H1 (cell line): ENCODE measurements around the gene PHGDH. TPM values are rescaled to one million over a fixed set of nuclear protein-coding genes. Genes with fewer than 3 reads are reported as not detected.
A peak's percentile ranks its signal among the peaks of the same experiment; 100 is the strongest.

Source experiments
- CTCF ChIA-PET: fragments of 300-600 bp; sonication (Branson Sonifier 250); formaldehyde crosslinking; loops from one replicate; lab custom pipeline; 2021; ENCODE audit not compliant: partially characterized antibody; lab: Charles Lee
- POLR2A ChIA-PET: fragments of 300-600 bp; sonication (Branson Sonifier 250); formaldehyde crosslinking; loops from one replicate; lab custom pipeline; 2021; ENCODE audit warnings: inconsistent platforms; ENCODE audit not compliant: partially characterized antibody; lab: Charles Lee
- DNase-seq, 2 experiments: peaks; one replicate each; pipeline versions ENCODE4 v3.0.0 to v3.0.0-alpha.2; 2010 to 2022; ENCODE audit warnings: low spot score in 2 of 2, low read depth in 1 of 2, mixed read lengths in 1 of 2
- FAIRE-seq: peaks from 2 replicates; lab custom pipeline; 2011; peaks lifted over from hg19 to GRCh38; lab: Jason Lieb, UNC
- H2AFZ ChIP-seq: 2 replicates; pipeline ENCODE4 v1.8.1; 2012; ENCODE audit warnings: low read length, inconsistent platforms
- H2AK5ac ChIP-seq: 2 replicates; pipeline ENCODE4 v1.6.1; 2013; ENCODE audit warnings: low read depth, low read length
- H2BK120ac ChIP-seq: replicated peaks from 2 replicates; pipeline ENCODE3; 2013; ENCODE audit warnings: low read depth, low read length, inconsistent platforms
- H2BK12ac ChIP-seq: 2 replicates; pipeline ENCODE4 v1.6.1; 2013; ENCODE audit warnings: low read depth, low read length
- H2BK15ac ChIP-seq: 2 replicates; pipeline ENCODE4 v1.6.1; 2013; ENCODE audit warnings: low read length
- H2BK20ac ChIP-seq: 2 replicates; pipeline ENCODE4 v1.6.1; 2013; ENCODE audit warnings: low read length
- H2BK5ac ChIP-seq: 2 replicates; pipeline ENCODE4 v1.6.1; 2013; ENCODE audit warnings: low read depth, low read length
- H3K14ac ChIP-seq: 2 replicates; pipeline ENCODE4 v1.6.1; 2013; ENCODE audit warnings: inconsistent platforms; ENCODE audit not compliant: insufficient read length
- H3K18ac ChIP-seq: 2 replicates; pipeline ENCODE4 v1.6.1; 2013; ENCODE audit warnings: low read length; ENCODE audit errors: extremely low read depth
- H3K23ac ChIP-seq: 2 replicates; pipeline ENCODE4 v1.6.1; 2013; ENCODE audit warnings: inconsistent platforms; ENCODE audit not compliant: insufficient read length
- H3K23me2 ChIP-seq: 2 replicates; pipeline ENCODE4 v1.6.1; 2013; ENCODE audit warnings: low read depth, low read length
- H3K27ac ChIP-seq: 2 replicates; pipeline ENCODE4 v1.6.1; 2011; ENCODE audit warnings: low read depth, low read length, inconsistent platforms
- H3K27me3 ChIP-seq, 4 experiments: replicated peaks in 1 of 4; 1 replicate in 1 of 4; 2 replicates in 3 of 4; pipeline versions ENCODE4 v1.6.1 to v1.8.1; 2011 to 2013; ENCODE audit warnings: low read length in 3 of 4, mild to moderate bottlenecking in 3 of 4, inconsistent platforms in 2 of 4, mixed read lengths in 2 of 4, moderate library complexity in 1 of 4; ENCODE audit not compliant: control insufficient read depth in 3 of 4, insufficient read depth in 3 of 4; ENCODE audit errors: extremely low read depth in 1 of 4
- H3K36me3 ChIP-seq, 4 experiments: 2 replicates each; pipeline versions ENCODE4 v1.6.1 to v1.8.1; 2011 to 2013; ENCODE audit warnings: mild to moderate bottlenecking in 4 of 4, low read length in 3 of 4, moderate library complexity in 2 of 4, control low read depth in 1 of 4, inconsistent platforms in 1 of 4; ENCODE audit not compliant: insufficient read depth in 4 of 4, control insufficient read depth in 2 of 4
- H3K4ac ChIP-seq: replicated peaks from 2 replicates; pipeline ENCODE3; 2013; ENCODE audit warnings: low read length, low read depth, mixed read lengths, inconsistent platforms; ENCODE audit not compliant: insufficient read length
- H3K4me1 ChIP-seq, 4 experiments: replicated peaks in 1 of 4; 1 replicate in 1 of 4; 2 replicates in 3 of 4; pipeline versions ENCODE4 v1.6.1 to v1.8.1; 2011 to 2013; ENCODE audit warnings: low read length in 3 of 4, inconsistent platforms in 2 of 4, mixed read lengths in 1 of 4; ENCODE audit not compliant: insufficient read depth in 4 of 4, control insufficient read depth in 3 of 4
- H3K4me2 ChIP-seq, 2 experiments: 2 replicates each; pipeline versions ENCODE4 v1.6.1 to v1.8.1; 2011 to 2013; ENCODE audit warnings: low read depth in 2 of 2, low read length in 2 of 2, control low read depth in 1 of 2, inconsistent platforms in 1 of 2, mild to moderate bottlenecking in 1 of 2; ENCODE audit not compliant: insufficient read depth in 1 of 2
- H3K4me3 ChIP-seq, 4 experiments: fragments of 200-600, 300-600 bp in 1 of 4; sonication (generic), shearing (Covaris generic), sonication (Bioruptor Twin) in 1 of 4; 2 replicates each; pipeline versions ENCODE4 v1.5.1 to v1.8.1; 2011 to 2016; ENCODE audit warnings: low read length in 4 of 4, low read depth in 3 of 4, control low read depth in 2 of 4, inconsistent platforms in 2 of 4, mild to moderate bottlenecking in 2 of 4, mixed read lengths in 1 of 4, moderate library complexity in 1 of 4; ENCODE audit not compliant: insufficient read depth in 2 of 4; ENCODE audit errors: extremely low read depth in 1 of 4
- H3K56ac ChIP-seq: replicated peaks from 2 replicates; pipeline ENCODE3; 2013; ENCODE audit warnings: low read depth, mild to moderate bottlenecking, mixed read lengths, low read length, inconsistent platforms; ENCODE audit not compliant: insufficient read length
- H3K79me1 ChIP-seq: 2 replicates; pipeline ENCODE4 v1.6.1; 2013; ENCODE audit warnings: low read depth, low read length, control low read depth
- H3K79me2 ChIP-seq, 2 experiments: 2 replicates each; pipeline versions ENCODE4 v1.6.1 to v1.8.1; 2012 to 2013; ENCODE audit warnings: low read length in 2 of 2, mild to moderate bottlenecking in 2 of 2, inconsistent platforms in 1 of 2; ENCODE audit not compliant: insufficient read depth in 2 of 2, control insufficient read depth in 1 of 2
- H3K9ac ChIP-seq, 4 experiments: replicated peaks in 1 of 4; 1 replicate in 1 of 4; 2 replicates in 3 of 4; pipeline versions ENCODE4 v1.6.1 to v1.8.1; 2011 to 2013; ENCODE audit warnings: low read depth in 3 of 4, low read length in 3 of 4, control low read depth in 2 of 4, mild to moderate bottlenecking in 2 of 4, moderate library complexity in 2 of 4, inconsistent platforms in 1 of 4; ENCODE audit errors: extremely low read depth in 1 of 4
- H3K9me3 ChIP-seq, 2 experiments: 2 replicates each; pipeline versions ENCODE4 v1.6.1 to v1.8.1; 2012 to 2013; ENCODE audit warnings: mild to moderate bottlenecking in 2 of 2, moderate library complexity in 2 of 2, control low read depth in 1 of 2, inconsistent platforms in 1 of 2, low read depth in 1 of 2, low read length in 1 of 2, mixed read lengths in 1 of 2; ENCODE audit not compliant: insufficient read depth in 2 of 2
- H4K20me1 ChIP-seq, 2 experiments: replicated peaks in 1 of 2; 2 replicates each; pipeline versions ENCODE3 to v1.8.1; 2011 to 2013; ENCODE audit warnings: inconsistent platforms in 2 of 2, low read length in 2 of 2, mild to moderate bottlenecking in 1 of 2; ENCODE audit not compliant: insufficient read depth in 2 of 2, control insufficient read depth in 1 of 2
- H4K5ac ChIP-seq: 2 replicates; pipeline ENCODE4 v1.6.1; 2013; ENCODE audit warnings: low read length, low read depth, mixed read lengths, inconsistent platforms; ENCODE audit not compliant: insufficient read length
- H4K8ac ChIP-seq: 2 replicates; pipeline ENCODE4 v1.8.0; 2013; ENCODE audit warnings: mild to moderate bottlenecking, moderate library complexity, low read length, inconsistent platforms; ENCODE audit not compliant: insufficient read depth; ENCODE audit errors: extremely low read depth
- H4K91ac ChIP-seq: replicated peaks from 2 replicates; pipeline ENCODE3; 2013; ENCODE audit warnings: low read length, mixed read lengths, inconsistent platforms; ENCODE audit not compliant: insufficient read length
- CBX5 ChIP-seq: fragments of 300-800, 300-1000 bp; sonication (generic); IDR thresholded peaks from 2 replicates; pipeline ENCODE4 v1.7.1; 2016; ENCODE audit warnings: antibody characterized with exemption, low read length, low read depth
- MAFK ChIP-seq: IDR thresholded peaks from 2 replicates; pipeline ENCODE4 v1.6.1; 2012; ENCODE audit warnings: low read depth, mild to moderate bottlenecking, improper control_type of control experiment, low read length
- PHF8 ChIP-seq: fragments of 200-600 bp; sonication (generic); conservative IDR thresholded peaks from 2 replicates; pipeline ENCODE4 v1.7.1; 2012; ENCODE audit warnings: low read depth, mild to moderate bottlenecking, inconsistent platforms, low read length, moderate library complexity
- SRF ChIP-seq: IDR thresholded peaks from 2 replicates; pipeline ENCODE4 v1.6.1; 2011; ENCODE audit warnings: mild to moderate bottlenecking, low read depth, low read length, moderate library complexity
- WGBS, 2 experiments: shearing (Covaris generic) in 1 of 2; methylation state at CpG; one replicate each; pipeline versions ENCODE4 v1.1.6 to v1.1.7; 2013 to 2015; ENCODE audit warnings: low lambda C conversion rate in 2 of 2, mixed read lengths in 2 of 2, inconsistent platforms in 1 of 2, low coverage in 1 of 2, missing lambda C conversion rate in 1 of 2; ENCODE audit not compliant: insufficient replicate concordance in 2 of 2, insufficient coverage in 1 of 2, insufficient read length in 1 of 2; ENCODE audit errors: extremely low coverage in 1 of 2, missing lambda C conversion rate in 1 of 2; 5-methylcytosine and 5-hydroxymethylcytosine counted together
- polyA plus RNA-seq, 7 experiments: library from polyadenylated mRNA; depleted of rRNA in 3 of 7; stranded (reverse) in 5 of 7; unstranded in 2 of 7; fragments of >200 nt in 5 of 7; fragments of 200-250 nt in 2 of 7; gene quantifications; 1 replicate in 5 of 7; 2 replicates in 1 of 7; 4 replicates in 1 of 7; pipeline versions ENCODE4 v1.2.1 to v1.2.3, GENCODE V29; 2011 to 2013; ENCODE audit warnings: missing spikeins in 2 of 7, mixed read lengths in 2 of 7
- total RNA-seq: library from RNA; stranded (reverse); fragmentation: NEBNext Ultra II Directional; extraction: Animal tissue kit (Norgen Biotek cat#: 25700); gene quantifications from 2 replicates; pipeline ENCODE4 v1.2.1, GENCODE V29; 2021

The PHGDH gene
- total and polyA plus RNA-seq, 2 of the 8 experiments (the other 6 are each of a cell fraction or from before 2014, with no cell fraction given): 358 to 687 TPM

DNA sequence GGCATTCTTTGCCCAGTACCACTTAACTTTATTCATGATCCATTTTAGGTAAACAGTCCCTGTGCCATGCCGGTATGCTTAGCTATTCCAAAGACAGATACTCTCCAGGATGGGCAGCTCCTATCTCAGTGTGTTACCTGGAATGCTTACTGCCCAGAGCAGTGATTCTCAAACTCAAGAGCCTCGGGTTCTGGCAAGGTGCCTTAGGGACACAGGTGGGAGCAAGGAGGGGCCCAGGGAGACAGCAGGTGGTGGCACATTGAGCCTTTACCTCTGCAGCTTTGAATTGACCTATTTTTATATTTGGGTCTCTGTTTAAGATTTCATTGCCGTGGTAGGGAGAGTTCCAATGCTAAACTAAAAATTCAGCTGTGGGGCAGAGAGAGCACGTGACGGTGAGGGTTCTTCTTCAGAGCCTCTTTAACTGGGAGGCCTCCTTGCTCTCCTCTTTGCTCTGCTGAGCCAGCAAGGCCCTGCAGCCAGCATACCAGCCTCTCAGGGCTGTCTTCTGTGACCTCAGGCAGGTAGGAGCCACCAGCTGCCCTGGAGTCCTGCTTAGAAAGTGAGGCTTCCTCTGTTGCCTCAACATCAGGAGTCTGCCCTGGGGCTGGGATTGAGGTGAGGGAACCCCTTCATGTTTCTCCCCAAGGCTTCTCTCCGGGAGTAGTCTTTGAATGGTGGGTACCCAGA lies 20.2 kb downstream of the PHGDH start:
- Histone ChIP-seq H2AK5ac (no peak overlapping the region), H4K91ac (no peak overlapping the region), H4K8ac (0 out of 2 replicates have a peak overlapping the region, but pooled peaks have one; percentile 62), H3K14ac (no peak overlapping the region), H2BK5ac (no peak overlapping the region; the same call in 1 of the 2 replicates), H3K79me1 (peaks cover 12% of the 10 kb centered on the region), H3K9me3 (no peaks in the 10 kb centered on the region), H3K4me2 (no peak overlapping the region), H2BK20ac (no peak overlapping the region), H3K9ac (no peak overlapping the region), H3K27ac (no peak overlapping the region), H3K56ac (no peak overlapping the region), H3K4ac (no peak overlapping the region), H2BK15ac (no peak overlapping the region), H3K23ac (no peak overlapping the region), H3K36me3 (peaks cover 56 to 100% (median 85%) of the 10 kb centered on the region in 4 experiments), H3K27me3 (no peaks in the 10 kb centered on the region), H3K23me2 (0 out of 2 replicates have a peak, but pooled peaks cover 1% of the 10 kb centered on the region), H2AFZ (no peak overlapping the region), H3K4me3 (no peak overlapping the region), H3K4me1 (no peaks in the 10 kb centered on the region), H2BK12ac (no peak overlapping the region), H3K79me2 (peaks cover 0 to 34% of the 10 kb centered on the region in 2 experiments; a peak in 1 of 4 replicates), H4K5ac (no peak overlapping the region), H4K20me1 (peaks cover 22 to 30% of the 10 kb centered on the region in 2 experiments), H3K18ac (no peak overlapping the region), H2BK120ac (no peak overlapping the region)
- WGBS, 2 experiments: 91% methylated on average over 6 of the region's 6 CpGs; no CpG with 5 or more reads in 1 of the 2 experiments
- FAIRE-seq: no peak
- DNase-seq: no peak
- ChIA-PET POLR2A (interaction anchor here (1.1 to 30.7 kb wide), 5 partner anchors 3 to 102 kb away, joined by 3 to 425 read pairs (median 362); partner anchors contain the start of gene PHGDH), CTCF (interaction anchor here (0.6 to 14.1 kb wide), 4 partner anchors 14 to 56 kb away, joined by 3 to 132 read pairs (median 4); no protein-coding TSS in a partner anchor)
- TF ChIP-seq SRF: no peak
- no peak for TF ChIP-seq MAFK
- TF ChIP-seq CBX5: no peak
- no peak for TF ChIP-seq PHF8
